Brain microvascular endothelial cell (primary cell): ENCODE results near the gene CLSTN2.

Experiments used
- DNase-seq: peaks from one replicate; pipeline ENCODE4 v3.0.0-alpha.2; 2020
- H3K27ac ChIP-seq: fragments of 250-450 bp; sonication (Bioruptor Pico); 2 replicates; pipeline ENCODE4 v1.5.1; 2020; ENCODE audit warnings: mild to moderate bottlenecking, moderate library complexity
- H3K27me3 ChIP-seq: fragments of 250-450 bp; sonication (Bioruptor Pico); replicated peaks from 2 replicates; pipeline ENCODE4 v1.5.1; 2020; ENCODE audit warnings: mild to moderate bottlenecking
- H3K36me3 ChIP-seq: fragments of 250-450 bp; sonication (Bioruptor Pico); replicated peaks from 2 replicates; pipeline ENCODE4 v1.5.1; 2020; ENCODE audit warnings: mild to moderate bottlenecking
- H3K4me3 ChIP-seq: 2 replicates; pipeline ENCODE4 v1.5.1; 2011; ENCODE audit warnings: low read depth, mild to moderate bottlenecking, control low read depth, low read length, moderate library complexity
- CTCF ChIP-seq: IDR thresholded peaks from 2 replicates; pipeline ENCODE4 v1.5.1; 2011; ENCODE audit warnings: low read depth, mild to moderate bottlenecking, moderate library complexity, low read length, control low read depth, inconsistent platforms; ENCODE audit errors: missing control alignments
- in situ Hi-C: cut with HindIII; loops from 2 replicates; pipeline ENCODE4 v1.10.0; 2017; ENCODE audit warnings: low sequenced_read_pairs, low pct_ligation_motif_present

The CLSTN2 gene

DNA sequence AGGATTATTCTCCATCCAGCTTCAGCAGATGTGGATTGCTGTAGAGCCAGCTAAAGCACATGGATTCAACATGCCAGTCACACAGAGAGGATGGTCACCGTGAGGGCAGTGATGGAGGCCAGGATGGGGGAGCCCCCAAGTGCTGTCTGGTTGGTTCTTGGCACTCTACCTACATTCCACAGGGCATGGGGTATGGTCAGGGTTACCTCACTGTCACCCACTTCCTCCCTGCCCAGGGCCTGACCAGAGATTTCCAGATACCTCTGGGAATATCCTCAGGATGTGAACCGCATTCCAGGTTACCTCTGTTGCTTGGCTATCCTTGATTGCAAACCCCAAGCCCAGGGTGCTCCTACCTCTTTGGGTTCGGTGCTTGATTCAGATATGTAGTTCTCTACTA lies 595.6 kb downstream of the CLSTN2 start:
- in situ Hi-C loops: no loop called here

GRCh38 chr3:140532793-140533330 lies 597.9 kb downstream of the CLSTN2 start:
- DNase-seq: no peak
- Histone ChIP-seq H3K4me3 (no peak overlapping the region), H3K27ac (no peak overlapping the region), H3K36me3 (no peaks in the 10 kb centered on the region), H3K27me3 (no peaks in the 10 kb centered on the region)
- no peak for TF ChIP-seq CTCF
- in situ Hi-C loops: no loop called here

More for the DNA sequence above, 595.6 kb downstream of the CLSTN2 start:
- no peak for TF ChIP-seq CTCF
- no peaks in the 10 kb centered on the region for H3K36me3 ChIP-seq
- H3K27ac ChIP-seq: no peak overlapping the region
- no peak overlapping the region for H3K4me3 ChIP-seq
- DNase-seq: no peak
- H3K27me3 ChIP-seq: no peaks in the 10 kb centered on the region

GRCh38 chr3:140536926-140537726 lies 602.1 kb downstream of the CLSTN2 start:
- DNase-seq: no peak
- Histone ChIP-seq H3K4me3 (no peak overlapping the region), H3K36me3 (no peaks in the 10 kb centered on the region), H3K27me3 (no peaks in the 10 kb centered on the region), H3K27ac (no peak overlapping the region)
- in situ Hi-C loops: no loop called here
- TF ChIP-seq CTCF: no peak

DNA sequence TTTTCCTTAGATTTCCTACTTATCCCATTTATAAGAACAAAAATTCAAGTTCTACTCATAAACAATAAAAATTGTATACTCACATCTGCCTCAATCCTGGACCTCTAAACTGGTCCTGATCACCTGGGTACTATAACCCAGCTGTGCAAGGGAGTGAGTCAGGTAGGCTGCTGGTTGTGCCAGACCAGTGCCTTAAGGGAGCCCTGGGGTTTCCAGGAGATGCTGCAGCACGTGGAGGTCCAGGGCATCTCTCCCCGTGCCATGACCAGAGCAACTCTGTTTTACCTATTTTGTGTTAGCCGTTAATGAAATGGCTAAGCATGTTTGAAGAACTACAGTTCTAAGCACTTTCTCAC lies 602.7 kb downstream of the CLSTN2 start:
- Histone ChIP-seq H3K4me3 (no peak overlapping the region), H3K27me3 (no peaks in the 10 kb centered on the region), H3K36me3 (no peaks in the 10 kb centered on the region), H3K27ac (no peak overlapping the region)
- in situ Hi-C loops: no loop called here
- TF ChIP-seq CTCF: no peak
- DNase-seq: no peak

DNA sequence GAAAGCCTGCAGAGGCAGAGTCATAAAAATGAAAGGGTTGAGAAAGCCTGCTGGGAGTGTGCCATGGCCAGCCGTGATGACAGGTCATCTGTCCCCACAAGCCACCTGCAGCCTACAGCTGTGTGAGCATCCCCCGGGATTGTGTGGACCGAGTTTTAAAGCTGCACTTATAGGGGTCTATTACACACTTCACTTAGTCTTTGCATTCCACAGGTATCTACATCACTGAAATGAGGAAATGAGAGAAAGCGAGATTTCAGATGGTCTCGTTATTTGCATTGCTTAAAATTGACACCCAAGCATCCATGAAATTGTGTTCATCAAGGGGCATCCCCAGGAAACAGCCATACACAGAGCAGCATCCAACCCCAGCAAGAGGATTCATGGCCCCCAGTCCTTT lies 605.3 kb downstream of the CLSTN2 start:
- in situ Hi-C loops: no loop called here
- Histone ChIP-seq H3K36me3 (no peaks in the 10 kb centered on the region), H3K27me3 (no peaks in the 10 kb centered on the region), H3K4me3 (no peak overlapping the region), H3K27ac (no peak overlapping the region)
- TF ChIP-seq CTCF: no peak
- DNase-seq: no peak
